CD4-positive, alpha-beta T cell treated with Interleukin-2 at 100 ng/mL for 4 hours (primary cell): ENCODE measurements around the gene ZNF831.

Experiments used
- DNase-seq: peaks from one replicate; pipeline ENCODE4 v3.0.0-alpha.2; 2020; ENCODE audit warnings: low spot score

ZNF831 gene

DNA sequence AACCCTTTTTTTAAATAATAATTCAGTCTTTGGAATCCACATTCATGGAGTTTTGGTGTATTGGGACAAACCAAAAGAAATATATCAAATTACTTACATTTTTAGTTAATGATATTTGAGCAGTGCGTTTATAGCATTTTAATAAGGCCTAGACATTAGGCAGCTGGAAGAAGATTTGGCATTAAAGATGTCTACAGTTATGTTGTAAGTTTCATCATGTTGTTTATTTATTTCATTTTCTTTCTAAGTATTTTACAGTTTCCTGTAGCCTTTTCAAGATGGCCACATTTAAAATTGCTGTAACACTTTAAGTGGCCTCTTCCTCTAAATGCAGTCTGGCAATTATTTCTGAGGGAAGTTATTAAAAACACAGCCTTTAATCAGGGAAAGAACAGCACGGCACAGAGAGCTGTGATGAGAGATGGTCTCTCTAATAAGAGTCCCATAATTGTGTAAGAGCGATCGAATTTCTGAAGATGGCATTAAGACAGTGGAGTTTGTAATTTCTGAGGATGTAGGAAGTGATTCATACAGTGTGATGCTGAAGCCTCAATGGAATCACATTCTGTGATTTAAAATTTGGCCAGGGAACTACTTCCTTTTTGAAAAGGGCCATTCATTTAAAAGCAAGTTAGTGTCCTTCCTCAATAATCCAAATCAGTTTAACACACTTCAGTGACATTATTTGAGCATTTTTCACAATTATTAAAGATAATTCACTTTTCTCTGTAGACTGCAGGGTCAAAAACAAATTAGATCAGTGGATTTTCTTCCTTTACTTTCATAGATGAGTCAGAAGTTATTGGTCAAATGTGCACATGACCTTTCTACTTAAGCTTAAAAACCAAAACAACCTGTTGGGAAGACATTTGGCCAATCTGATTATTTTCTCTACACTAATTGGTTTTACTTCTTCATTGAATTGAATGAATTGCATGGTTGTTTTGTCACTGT lies 84.4 kb downstream of the ZNF831 start:
- no peak for DNase-seq

DNA sequence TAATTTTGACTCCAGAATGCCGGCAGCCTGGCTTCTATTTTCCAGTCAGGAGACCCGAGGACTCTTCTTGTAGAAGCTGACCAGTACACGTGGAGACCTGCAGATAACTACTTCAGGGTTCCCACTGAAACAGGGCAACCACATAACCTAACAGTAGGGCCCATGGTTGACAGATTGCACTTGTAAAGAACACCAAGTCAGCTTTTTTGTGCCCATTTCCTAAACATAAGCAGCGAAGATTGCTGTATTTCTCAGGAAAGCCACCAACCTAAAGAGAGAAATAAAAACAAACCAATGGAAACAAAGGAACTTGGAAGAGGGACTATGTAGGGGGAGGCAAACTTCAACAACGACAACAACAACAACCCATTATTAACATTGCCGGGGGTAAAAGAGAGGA lies 86.7 kb downstream of the ZNF831 start:
- DNase-seq: no peak

DNA sequence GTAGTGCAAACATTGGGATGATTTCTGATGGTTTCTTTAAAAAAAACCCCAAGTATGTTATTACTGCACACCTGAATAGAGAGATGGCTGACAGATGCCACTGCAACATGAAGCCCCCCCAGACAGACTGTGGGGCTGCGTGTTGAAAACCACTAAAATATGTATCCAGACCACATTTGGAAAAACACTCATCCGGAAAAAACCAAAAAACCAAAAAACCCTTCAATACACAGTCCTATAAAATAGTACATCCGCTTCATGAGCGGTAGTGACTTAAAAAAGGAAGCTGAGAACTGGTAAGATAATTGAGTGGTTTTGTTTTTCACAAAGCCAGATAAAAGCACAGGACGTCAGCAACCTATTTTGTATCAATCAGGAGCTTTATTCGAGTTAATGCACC lies 89.7 kb downstream of the ZNF831 start:
- DNase-seq: peak; percentile 34

GRCh38 chr20:59253779-59254319 lies 90.2 kb downstream of the ZNF831 start:
- DNase-seq: peak; percentile 30

DNA sequence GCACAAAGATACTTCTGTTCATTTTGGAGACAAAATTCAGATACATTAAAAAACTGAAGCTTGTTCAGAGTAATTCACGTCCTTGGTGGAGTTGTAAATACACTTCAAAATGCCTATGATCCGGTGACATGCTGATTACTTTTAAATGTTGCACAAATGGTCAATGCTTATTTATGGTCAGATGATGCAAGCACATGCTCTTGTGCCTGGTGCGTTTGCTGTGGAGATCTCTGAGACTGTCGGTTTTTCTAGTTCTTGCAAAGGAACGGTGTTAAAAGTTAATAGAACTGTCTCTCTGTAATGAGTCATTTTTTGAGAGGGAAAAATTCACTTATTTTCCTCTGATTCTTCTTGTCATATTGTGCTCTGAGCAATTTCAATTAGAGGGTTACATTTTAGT lies 91.6 kb downstream of the ZNF831 start:
- DNase-seq: no peak

- DNase-seq: peak; percentile 29
Observed at GRCh38 chr20:59258221-59258621, 94.6 kb downstream of the ZNF831 start.

DNA sequence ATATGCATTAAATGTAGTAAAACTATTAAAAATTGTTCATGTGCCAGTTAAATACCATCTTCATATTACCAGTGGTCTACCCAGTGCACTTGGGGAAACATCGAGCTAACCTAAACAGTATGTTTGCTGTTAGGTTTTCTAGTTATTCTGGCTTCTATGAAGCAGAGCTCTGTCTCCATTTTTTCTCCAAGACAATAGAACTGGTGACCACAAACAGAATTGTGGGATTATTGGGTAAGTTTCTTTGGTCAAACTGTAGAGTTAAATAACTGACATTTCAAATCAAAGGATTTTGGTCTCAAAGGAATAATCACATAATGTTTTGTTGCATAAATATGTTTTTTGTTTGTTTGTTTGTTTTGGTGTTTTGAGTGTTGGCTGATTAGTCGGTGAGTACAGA lies 96.3 kb downstream of the ZNF831 start:
- DNase-seq: no peak

DNA sequence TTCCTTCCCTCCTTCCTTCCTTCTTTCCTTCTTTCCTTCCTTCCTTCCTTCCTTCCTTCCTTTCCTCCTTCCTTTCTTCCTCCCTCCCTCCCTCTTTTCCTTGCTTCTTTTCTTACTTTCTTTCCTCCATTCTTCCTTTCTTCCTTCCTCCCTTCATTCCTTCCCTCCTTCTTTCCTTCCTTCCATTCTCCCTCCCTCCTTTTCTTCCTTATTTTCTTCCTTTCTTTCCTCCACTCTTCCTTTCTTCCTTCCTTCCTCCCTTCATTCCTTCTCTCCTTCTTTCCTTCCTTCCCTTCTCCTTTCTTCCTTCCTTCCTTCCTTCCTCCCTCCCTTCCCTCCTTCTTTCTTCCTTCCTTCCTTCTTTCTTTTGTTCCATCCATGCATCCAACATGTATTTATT lies 101.7 kb downstream of the ZNF831 start:
- no peak for DNase-seq

DNA sequence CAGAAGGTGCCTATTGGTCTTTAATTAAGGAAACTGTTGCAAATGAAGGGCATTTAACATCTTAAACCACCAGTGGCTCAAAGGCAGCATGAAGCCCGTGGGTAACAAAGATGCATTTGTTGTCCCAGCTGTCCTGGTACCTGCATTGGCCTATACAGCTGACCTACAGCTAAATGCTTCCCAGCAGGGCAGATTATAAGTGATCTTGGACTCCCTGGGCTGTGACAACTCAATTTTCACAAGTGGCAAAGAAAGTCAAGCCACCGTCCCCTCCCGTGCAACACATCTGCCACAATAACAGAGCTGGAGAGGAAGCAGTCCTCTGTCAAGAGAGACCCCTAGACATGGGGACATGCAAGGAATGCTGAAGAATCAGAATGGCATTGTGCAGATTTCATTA lies 105.2 kb downstream of the ZNF831 start:
- DNase-seq: no peak

DNA sequence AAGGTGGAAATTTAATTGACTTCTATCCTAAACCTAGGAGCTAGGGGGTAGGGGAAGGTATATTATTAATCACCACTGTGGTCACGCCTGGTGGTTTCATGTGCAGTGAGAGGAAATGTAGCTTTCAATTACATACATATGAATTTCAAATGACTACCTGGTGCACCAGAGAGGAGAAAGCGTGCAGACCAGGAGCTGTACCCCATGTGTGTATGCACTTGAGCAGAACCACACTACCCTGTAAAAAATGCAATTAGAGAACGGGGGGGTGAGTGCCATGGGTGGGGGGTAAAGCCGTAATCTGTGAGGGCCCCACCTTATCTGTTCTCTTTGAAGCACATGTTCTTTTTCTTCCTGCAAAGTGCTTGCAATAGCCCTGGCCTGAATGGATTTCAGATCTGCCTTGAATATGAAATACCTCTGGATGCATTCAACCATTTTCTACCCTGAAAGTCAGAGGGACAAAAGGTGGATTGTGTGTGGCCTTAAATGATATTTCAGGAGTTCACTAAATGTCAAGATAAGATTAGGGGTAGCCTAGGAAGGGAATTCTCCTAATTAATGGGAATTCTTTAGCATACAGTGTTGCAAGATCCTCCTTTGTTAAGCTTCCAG lies 105.9 kb downstream of the ZNF831 start:
- DNase-seq: no peak

DNA sequence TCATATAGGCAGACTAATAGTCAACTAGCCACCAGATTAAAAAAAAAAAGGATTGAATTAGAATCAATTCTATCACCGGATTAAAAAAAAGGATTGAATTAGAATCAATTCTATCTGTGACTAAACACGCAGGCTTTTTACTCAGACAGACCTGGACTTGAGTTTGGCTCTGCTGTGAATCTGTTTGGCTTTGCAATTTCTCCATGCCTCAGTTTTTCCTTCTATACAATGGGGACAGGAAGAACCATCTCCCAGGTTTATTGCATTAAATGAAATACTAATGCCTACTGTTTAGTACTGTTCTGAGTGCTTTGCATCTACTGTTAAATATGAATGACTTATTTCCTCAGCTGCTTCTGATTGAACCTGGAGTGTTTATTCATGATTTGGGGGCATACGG lies 106.8 kb downstream of the ZNF831 start:
- no peak for DNase-seq

DNA sequence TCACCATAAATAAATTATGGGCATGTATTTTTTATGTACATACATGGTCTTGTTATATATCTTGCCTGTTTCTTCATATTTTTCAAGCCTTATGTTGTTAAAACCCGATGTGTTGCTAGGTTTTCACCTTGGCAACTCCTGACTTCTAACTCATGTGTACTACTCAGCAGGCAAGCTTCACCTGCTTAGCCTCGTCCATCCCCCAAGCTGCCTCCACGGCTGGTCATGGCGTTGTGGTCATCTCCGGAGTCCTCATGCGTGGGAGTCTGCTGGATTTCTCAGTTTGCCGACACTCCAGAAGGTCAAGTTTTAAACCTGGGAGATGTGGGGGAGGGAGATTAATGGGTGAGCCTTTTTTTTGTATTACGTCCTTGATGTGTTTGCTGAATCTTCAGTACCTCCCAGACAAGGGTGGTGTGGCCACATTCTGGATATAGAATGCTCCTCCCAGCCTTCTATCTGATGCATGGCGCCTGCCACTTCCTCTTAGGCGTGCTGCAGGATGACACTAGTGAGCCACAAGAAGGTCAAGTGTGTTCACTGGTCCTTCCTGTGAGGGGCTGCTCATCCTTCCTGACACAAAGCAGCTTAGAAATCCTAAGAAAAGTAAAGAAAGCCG lies 110.2 kb downstream of the ZNF831 start:
- DNase-seq: no peak

DNA sequence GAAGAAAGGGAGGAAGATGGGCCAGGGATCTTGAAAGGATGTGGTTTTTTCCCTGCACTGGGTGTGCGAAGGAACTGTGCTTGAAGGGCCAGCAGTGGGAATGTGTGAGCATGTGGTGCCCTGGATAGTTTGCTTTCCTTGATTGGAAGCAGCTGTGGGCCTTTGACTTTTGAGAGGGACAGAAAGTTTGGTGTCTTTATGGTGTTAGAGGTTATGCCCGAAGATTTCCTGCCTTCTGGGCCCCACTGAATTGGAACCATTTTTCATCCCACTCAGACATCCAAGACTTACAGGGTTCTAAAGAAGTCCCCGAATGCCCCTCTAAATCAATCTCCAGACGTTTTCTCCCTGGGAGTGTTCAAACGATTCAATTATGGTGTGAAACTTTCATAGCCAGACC lies 113.3 kb downstream of the ZNF831 start:
- no peak for DNase-seq

DNA sequence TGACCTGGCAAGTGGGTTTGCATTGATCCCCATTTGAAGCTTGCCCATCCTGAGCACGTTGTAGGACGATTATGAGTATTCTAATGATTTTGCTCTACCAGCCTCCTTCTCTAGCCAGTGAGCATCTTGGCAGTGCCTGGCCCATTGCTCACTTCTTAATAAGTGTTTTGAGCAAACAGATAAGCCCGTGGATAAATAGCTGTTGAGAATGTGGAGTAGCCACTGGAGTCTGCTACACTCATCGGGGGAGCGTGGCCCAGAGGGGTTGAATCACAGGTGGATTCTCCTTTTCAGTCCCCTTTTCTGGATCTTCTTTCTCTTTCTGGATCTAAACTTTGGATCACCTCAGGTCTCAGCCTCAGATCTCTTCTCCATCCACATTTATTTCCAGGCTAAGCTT lies 120.8 kb downstream of the ZNF831 start:
- no peak for DNase-seq

DNA sequence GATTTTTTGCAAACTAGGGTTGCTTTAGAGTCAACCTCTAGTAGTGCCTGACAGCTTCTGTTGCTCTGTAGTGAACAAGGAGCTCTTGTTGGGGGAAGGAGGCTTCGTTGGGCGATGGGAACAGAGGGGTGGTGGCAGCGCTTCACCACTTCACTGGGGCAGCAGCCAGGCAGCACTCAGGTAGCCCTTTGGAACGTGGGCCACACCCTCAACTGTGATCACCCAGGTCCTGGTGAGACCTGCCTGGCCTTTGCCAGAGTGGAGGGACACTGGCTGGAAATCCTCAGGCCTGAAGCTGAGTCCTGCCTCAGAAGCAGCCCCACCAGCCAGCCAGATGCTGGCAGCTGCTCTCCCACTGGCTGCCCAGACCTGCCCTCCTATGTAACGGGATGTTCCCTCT lies 126.4 kb downstream of the ZNF831 start:
- no peak for DNase-seq

- no peak for DNase-seq
Observed at GRCh38 chr20:59291740-59292383, 128.2 kb downstream of the ZNF831 start.

GRCh38 chr20:59295531-59295930 lies 131.9 kb downstream of the ZNF831 start:
- no peak for DNase-seq

DNA sequence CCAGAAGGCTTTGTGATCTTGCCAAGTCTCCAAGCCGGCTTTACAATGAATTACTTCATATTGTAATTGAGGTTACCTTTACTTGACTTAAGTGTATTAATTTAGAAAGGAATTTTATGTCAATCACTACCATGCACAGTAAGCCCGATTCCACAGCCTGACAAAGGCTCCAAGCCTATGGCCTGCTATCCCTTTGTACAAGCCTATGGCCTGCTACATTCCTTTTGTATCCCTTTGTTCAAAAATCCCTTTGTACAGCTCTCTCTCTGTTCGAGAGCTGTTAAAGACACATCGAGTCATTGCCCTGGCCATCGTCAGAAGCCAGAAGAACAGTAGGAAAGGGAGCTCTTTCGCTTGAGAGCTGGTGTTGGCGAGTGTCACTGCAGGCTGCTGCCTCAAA lies 134.1 kb downstream of the ZNF831 start:
- DNase-seq: no peak

DNA sequence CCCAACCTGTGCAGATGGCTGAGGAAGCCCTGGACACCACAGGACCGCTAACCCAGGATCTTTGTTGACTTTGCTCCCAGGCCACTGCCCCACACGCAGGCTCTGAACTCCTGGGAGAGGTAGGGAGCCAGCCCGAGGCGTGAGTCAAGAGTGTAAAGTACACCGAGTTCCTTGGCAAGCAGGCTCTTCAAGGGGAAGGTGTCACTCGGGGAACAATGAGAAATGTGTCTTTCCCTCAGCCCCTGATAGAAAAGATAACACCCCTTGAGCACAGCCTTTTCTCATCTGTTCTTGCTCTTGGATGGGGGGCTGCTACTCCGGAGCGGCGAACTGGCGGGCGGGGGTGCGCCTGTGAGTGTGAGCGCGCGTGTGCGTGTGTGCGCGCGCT lies 136.3 kb downstream of the ZNF831 start:
- DNase-seq: no peak

DNA sequence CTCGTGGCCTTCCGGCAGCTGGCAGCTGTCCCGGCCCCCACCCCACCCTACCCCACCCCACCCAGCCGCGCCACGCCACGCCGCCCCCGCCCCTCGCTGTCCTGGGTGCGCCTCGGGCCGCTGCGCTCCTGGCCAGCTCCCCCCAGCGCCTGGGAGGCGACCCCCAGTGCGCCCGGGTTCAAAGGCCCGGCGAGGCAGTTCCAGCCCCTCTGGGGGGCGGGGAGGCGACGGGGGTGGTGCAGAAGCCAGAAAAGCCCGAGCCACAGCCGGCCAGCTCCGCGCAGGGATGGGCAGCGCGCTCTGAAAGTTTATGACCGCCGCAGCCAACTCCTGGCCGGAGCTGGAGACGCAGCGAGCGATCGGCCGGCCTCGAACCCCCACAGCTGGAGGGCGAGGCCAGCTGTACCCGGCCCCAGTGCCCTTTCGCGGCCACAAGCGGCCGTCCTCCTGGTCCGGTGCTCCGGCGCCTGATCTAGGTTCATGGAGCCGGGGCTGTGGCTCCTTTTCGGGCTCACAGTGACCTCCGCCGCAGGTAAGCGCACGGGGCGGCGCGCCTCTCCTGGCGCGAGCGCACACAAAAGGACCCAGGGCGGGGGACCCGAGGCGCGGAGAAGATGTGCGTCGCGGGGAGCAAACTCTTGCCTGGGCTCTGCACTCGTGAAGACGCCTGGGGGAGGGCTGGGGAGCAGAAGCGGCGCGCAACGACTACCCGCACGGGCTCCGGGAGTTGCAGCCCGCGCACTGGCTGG lies 136.9 kb downstream of the ZNF831 start, which contains the start of gene EDN3:
Gene EDN3 (plus strand): TSS at position 279 of the 749 bp plus-strand sequence. CDS start 202 bp downstream, at position 481.
- no peak for DNase-seq

GRCh38 chr20:59301343-59302007 lies 137.9 kb downstream of the ZNF831 start:
- DNase-seq: no peak
